HEK293 (cell line): Measurements from ENCODE around the gene THSD7B.

Source experiments
- CTCF ChIA-PET: fragments of 350-600 bp; formaldehyde crosslinking; extraction: SDS; loops from one replicate; lab custom pipeline; 2021; ENCODE audit warnings: antibody characterized with exemption; lab: Yijun Ruan, JAX
- POLR2A ChIA-PET: fragments of 300-600 bp; formaldehyde crosslinking; extraction: SDS; loops from one replicate; lab custom pipeline; 2020; ENCODE audit warnings: antibody characterized with exemption, inconsistent platforms; lab: Yijun Ruan, JAX
- H3K27ac ChIP-seq: fragments of 200-500 bp; sonication (Bioruptor generic); 2 replicates; pipeline ENCODE4 v1.5.1; 2014; ENCODE audit warnings: low read depth, low read length, control low read depth, inconsistent platforms; ENCODE audit errors: extremely low read depth
- H3K36me3 ChIP-seq, 2 experiments: fragments of 200-500 bp in 1 of 2; sonication (Bioruptor generic) in 1 of 2; 1 replicate in 1 of 2; 2 replicates in 1 of 2; pipeline ENCODE4 v1.5.1; 2014 to 2017; ENCODE audit warnings: inconsistent platforms in 2 of 2, low read length in 2 of 2; ENCODE audit not compliant: control insufficient read depth in 2 of 2, insufficient read depth in 1 of 2
- H3K4me1 ChIP-seq: fragments of 200-500 bp; sonication (Bioruptor generic); 2 replicates; pipeline ENCODE4 v1.5.1; 2014; ENCODE audit warnings: mild to moderate bottlenecking, low read length, inconsistent platforms; ENCODE audit not compliant: control insufficient read depth, insufficient read depth
- H3K4me3 ChIP-seq: 2 replicates; pipeline ENCODE4 v1.5.1; 2011; ENCODE audit warnings: low read depth, mild to moderate bottlenecking, control low read depth, low read length, moderate library complexity
- H3K9me3 ChIP-seq: fragments of 200-500 bp; sonication (Bioruptor generic); 2 replicates; pipeline ENCODE4 v1.5.1; 2014; ENCODE audit warnings: low read depth, low read length, inconsistent platforms; ENCODE audit not compliant: control insufficient read depth, insufficient read depth
- KLF7 ChIP-seq: fragments of 450-650 bp; formaldehyde crosslinking; IDR thresholded peaks from 2 replicates; pipeline ENCODE4 v1.5.1; 2016; ENCODE audit warnings: missing biosample characterization, missing genetic modification characterization, borderline replicate concordance
- MZF1 ChIP-seq: fragments of 450-650 bp; formaldehyde crosslinking; IDR thresholded peaks from 2 replicates; pipeline ENCODE4 v1.5.1; 2017; ENCODE audit warnings: missing biosample characterization, missing genetic modification characterization, borderline replicate concordance
- PRDM1 ChIP-seq: fragments of 450-650 bp; formaldehyde crosslinking; IDR thresholded peaks from 2 replicates; pipeline ENCODE4; 2016; ENCODE audit warnings: missing biosample characterization, missing genetic modification characterization
- SP2 ChIP-seq: fragments of 450-650 bp; formaldehyde crosslinking; IDR thresholded peaks from 2 replicates; pipeline ENCODE4 v1.5.1; 2016; ENCODE audit warnings: missing biosample characterization, missing genetic modification characterization
- WT1 ChIP-seq: fragments of 450-650 bp; formaldehyde crosslinking; IDR thresholded peaks from 2 replicates; pipeline ENCODE4 v1.5.1; 2016; ENCODE audit warnings: missing biosample characterization, missing genetic modification characterization
- ZBTB1 ChIP-seq: fragments of 450-650 bp; formaldehyde crosslinking; IDR thresholded peaks from 2 replicates; pipeline ENCODE4 v1.5.1; 2016; ENCODE audit warnings: missing biosample characterization, missing genetic modification characterization
- ZFP69B ChIP-seq: fragments of 450-650 bp; formaldehyde crosslinking; IDR thresholded peaks from 2 replicates; pipeline ENCODE4 v1.5.1; 2016; ENCODE audit warnings: missing biosample characterization, missing genetic modification characterization
- ZNF10 ChIP-seq: fragments of 450-650 bp; formaldehyde crosslinking; IDR thresholded peaks from 2 replicates; pipeline ENCODE4 v1.5.1; 2017; ENCODE audit warnings: missing biosample characterization, missing genetic modification characterization
- ZNF16 ChIP-seq: fragments of 450-650 bp; formaldehyde crosslinking; IDR thresholded peaks from 2 replicates; pipeline ENCODE4 v1.5.1; 2016; ENCODE audit warnings: low read depth, missing biosample characterization, missing genetic modification characterization
- ZNF184 ChIP-seq: fragments of 450-650 bp; IDR thresholded peaks from 2 replicates; pipeline ENCODE4 v1.5.1; 2018; ENCODE audit warnings: missing biosample characterization, mild to moderate bottlenecking, missing genetic modification characterization
- ZNF19 ChIP-seq: fragments of 450-650 bp; formaldehyde crosslinking; IDR thresholded peaks from 2 replicates; pipeline ENCODE4; 2016; ENCODE audit warnings: missing biosample characterization, missing genetic modification characterization, low read depth
- ZNF354C ChIP-seq: fragments of 450-650 bp; formaldehyde crosslinking; IDR thresholded peaks from 2 replicates; pipeline ENCODE4 v1.5.1; 2016; ENCODE audit warnings: missing biosample characterization, missing genetic modification characterization, low read depth, borderline replicate concordance
- ZNF488 ChIP-seq: fragments of 450-650 bp; formaldehyde crosslinking; IDR thresholded peaks from 2 replicates; pipeline ENCODE4 v1.5.1; 2016; ENCODE audit warnings: missing biosample characterization, missing genetic modification characterization
- ZNF513 ChIP-seq: fragments of 450-650 bp; IDR thresholded peaks from 2 replicates; pipeline ENCODE4 v1.5.1; 2018; ENCODE audit warnings: missing biosample characterization, missing genetic modification characterization
- ZNF548 ChIP-seq: fragments of 450-650 bp; formaldehyde crosslinking; IDR thresholded peaks from 2 replicates; pipeline ENCODE4 v1.5.1; 2016; ENCODE audit warnings: missing biosample characterization, missing genetic modification characterization
- ZNF558 ChIP-seq: fragments of 450-650 bp; formaldehyde crosslinking; IDR thresholded peaks from 2 replicates; pipeline ENCODE4 v1.5.1; 2016; ENCODE audit warnings: missing biosample characterization, missing genetic modification characterization
- ZNF571 ChIP-seq: fragments of 450-650 bp; formaldehyde crosslinking; IDR thresholded peaks from 2 replicates; pipeline ENCODE4 v1.5.0; 2017; ENCODE audit warnings: missing biosample characterization, missing genetic modification characterization
- ZNF585B ChIP-seq: fragments of 450-650 bp; formaldehyde crosslinking; IDR thresholded peaks from 2 replicates; pipeline ENCODE4 v1.5.1; 2016; ENCODE audit warnings: missing biosample characterization, missing genetic modification characterization
- ZNF624 ChIP-seq: fragments of 450-650 bp; formaldehyde crosslinking; IDR thresholded peaks from 2 replicates; pipeline ENCODE4 v1.5.1; 2017; ENCODE audit warnings: missing biosample characterization, missing genetic modification characterization
- ZNF658 ChIP-seq: fragments of 450-650 bp; formaldehyde crosslinking; IDR thresholded peaks from 2 replicates; pipeline ENCODE4; 2016; ENCODE audit warnings: missing biosample characterization, missing genetic modification characterization
- ZNF660 ChIP-seq: fragments of 450-650 bp; IDR thresholded peaks from 2 replicates; pipeline ENCODE4 v1.5.1; 2018; ENCODE audit warnings: missing biosample characterization, mild to moderate bottlenecking, missing genetic modification characterization
- TF ChIP-seq, protein P1 (sequence below): fragments of 450-650 bp; formaldehyde crosslinking; IDR thresholded peaks from 2 replicates; pipeline ENCODE4 v1.5.1; 2017; ENCODE audit warnings: missing biosample characterization, missing genetic modification characterization
- TF ChIP-seq, protein P2 (sequence below): fragments of 450-650 bp; formaldehyde crosslinking; optimal IDR thresholded peaks from 2 replicates; pipeline ENCODE3; 2016; ENCODE audit warnings: missing biosample characterization, mild to moderate bottlenecking, missing genetic modification characterization
- TF ChIP-seq, protein P3 (sequence below): fragments of 450-650 bp; formaldehyde crosslinking; IDR thresholded peaks from 2 replicates; pipeline ENCODE4 v1.5.1; 2016; ENCODE audit warnings: missing biosample characterization, missing genetic modification characterization
- TF ChIP-seq, protein P4 (sequence below): fragments of 450-650 bp; formaldehyde crosslinking; IDR thresholded peaks from 2 replicates; pipeline ENCODE4 v1.5.1; 2016; ENCODE audit warnings: missing biosample characterization, missing genetic modification characterization

Gene THSD7B

GRCh38 chr2:136769871-136770270 lies 4.5 kb downstream of the THSD7B start (continued):
- TF ChIP-seq ZNF513 (no peak), WT1 (tag by site-specific recombination) (no peak)

- no peak for TF ChIP-seq SP2
- TF ChIP-seq ZBTB1 (tag by site-specific recombination): no peak
- TF ChIP-seq PRDM1 (tag by site-specific recombination): no peak
- TF ChIP-seq ZNF585B (tag by site-specific recombination): no peak
- no peak for TF ChIP-seq KLF7
- TF ChIP-seq ZNF658 (tag by site-specific recombination): no peak
- TF ChIP-seq, protein P1, sequence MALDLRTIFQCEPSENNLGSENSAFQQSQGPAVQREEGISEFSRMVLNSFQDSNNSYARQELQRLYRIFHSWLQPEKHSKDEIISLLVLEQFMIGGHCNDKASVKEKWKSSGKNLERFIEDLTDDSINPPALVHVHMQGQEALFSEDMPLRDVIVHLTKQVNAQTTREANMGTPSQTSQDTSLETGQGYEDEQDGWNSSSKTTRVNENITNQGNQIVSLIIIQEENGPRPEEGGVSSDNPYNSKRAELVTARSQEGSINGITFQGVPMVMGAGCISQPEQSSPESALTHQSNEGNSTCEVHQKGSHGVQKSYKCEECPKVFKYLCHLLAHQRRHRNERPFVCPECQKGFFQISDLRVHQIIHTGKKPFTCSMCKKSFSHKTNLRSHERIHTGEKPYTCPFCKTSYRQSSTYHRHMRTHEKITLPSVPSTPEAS (tag by site-specific recombination): no peak
- POLR2A ChIA-PET: no interaction called here
- Histone ChIP-seq H3K4me3 (no peak overlapping the region), H3K36me3 (no peaks in the 10 kb centered on the region), H3K9me3 (no peaks in the 10 kb centered on the region), H3K4me1 (no peaks in the 10 kb centered on the region), H3K27ac (no peak overlapping the region)
- CTCF ChIA-PET: no interaction called here
Observed at GRCh38 chr2:136770384-136770783, 5.0 kb downstream of the THSD7B start.

GRCh38 chr2:136777391-136777790 lies 12.0 kb downstream of the THSD7B start:
- H3K4me3 ChIP-seq: no peak overlapping the region
- ChIA-PET POLR2A (no interaction called here), CTCF (no interaction called here)
- H3K4me1 ChIP-seq: no peaks in the 10 kb centered on the region
- H3K9me3 ChIP-seq: no peaks in the 10 kb centered on the region
- no peaks in the 10 kb centered on the region for H3K36me3 ChIP-seq
- no peak overlapping the region for H3K27ac ChIP-seq
- TF ChIP-seq ZNF624: no peak
- TF ChIP-seq SP2: no peak
- TF ChIP-seq ZNF184: no peak
- no peak for TF ChIP-seq ZNF488 (tag by site-specific recombination)
- no peak for TF ChIP-seq ZNF571 (tag by site-specific recombination)
- TF ChIP-seq, protein P2, sequence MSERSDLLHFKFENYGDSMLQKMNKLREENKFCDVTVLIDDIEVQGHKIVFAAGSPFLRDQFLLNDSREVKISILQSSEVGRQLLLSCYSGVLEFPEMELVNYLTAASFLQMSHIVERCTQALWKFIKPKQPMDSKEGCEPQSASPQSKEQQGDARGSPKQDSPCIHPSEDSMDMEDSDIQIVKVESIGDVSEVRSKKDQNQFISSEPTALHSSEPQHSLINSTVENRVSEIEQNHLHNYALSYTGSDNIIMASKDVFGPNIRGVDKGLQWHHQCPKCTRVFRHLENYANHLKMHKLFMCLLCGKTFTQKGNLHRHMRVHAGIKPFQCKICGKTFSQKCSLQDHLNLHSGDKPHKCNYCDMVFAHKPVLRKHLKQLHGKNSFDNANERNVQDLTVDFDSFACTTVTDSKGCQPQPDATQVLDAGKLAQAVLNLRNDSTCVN: no peak
- TF ChIP-seq ZNF548 (tag by site-specific recombination): no peak
- TF ChIP-seq ZNF354C (tag by site-specific recombination): no peak
- no peak for TF ChIP-seq ZNF585B (tag by site-specific recombination)
- no peak for TF ChIP-seq ZNF16

GRCh38 chr2:136783856-136784255 lies 18.5 kb downstream of the THSD7B start:
- ChIA-PET POLR2A (no interaction called here), CTCF (interaction anchor here (0.7 to 1.2 kb wide), 2 partner anchors 9 to 47 kb away, joined by 3 to 6 read pairs; no protein-coding TSS in a partner anchor)
- Histone ChIP-seq H3K4me3 (no peak overlapping the region), H3K9me3 (no peaks in the 10 kb centered on the region), H3K27ac (no peak overlapping the region), H3K4me1 (no peaks in the 10 kb centered on the region), H3K36me3 (no peaks in the 10 kb centered on the region)
- TF ChIP-seq ZNF558 (tag by site-specific recombination) (no peak), ZNF19 (no peak), ZNF10 (no peak), MZF1 (no peak), ZFP69B (tag by site-specific recombination) (no peak), PRDM1 (tag by site-specific recombination) (no peak), ZNF354C (tag by site-specific recombination) (no peak), ZNF660 (tag by site-specific recombination) (no peak)
- TF ChIP-seq, protein P3, sequence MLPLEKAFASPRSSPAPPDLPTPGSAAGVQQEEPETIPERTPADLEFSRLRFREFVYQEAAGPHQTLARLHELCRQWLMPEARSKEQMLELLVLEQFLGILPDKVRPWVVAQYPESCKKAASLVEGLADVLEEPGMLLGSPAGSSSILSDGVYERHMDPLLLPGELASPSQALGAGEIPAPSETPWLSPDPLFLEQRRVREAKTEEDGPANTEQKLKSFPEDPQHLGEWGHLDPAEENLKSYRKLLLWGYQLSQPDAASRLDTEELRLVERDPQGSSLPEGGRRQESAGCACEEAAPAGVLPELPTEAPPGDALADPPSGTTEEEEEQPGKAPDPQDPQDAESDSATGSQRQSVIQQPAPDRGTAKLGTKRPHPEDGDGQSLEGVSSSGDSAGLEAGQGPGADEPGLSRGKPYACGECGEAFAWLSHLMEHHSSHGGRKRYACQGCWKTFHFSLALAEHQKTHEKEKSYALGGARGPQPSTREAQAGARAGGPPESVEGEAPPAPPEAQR (tag by site-specific recombination): no peak
- TF ChIP-seq, protein P4, sequence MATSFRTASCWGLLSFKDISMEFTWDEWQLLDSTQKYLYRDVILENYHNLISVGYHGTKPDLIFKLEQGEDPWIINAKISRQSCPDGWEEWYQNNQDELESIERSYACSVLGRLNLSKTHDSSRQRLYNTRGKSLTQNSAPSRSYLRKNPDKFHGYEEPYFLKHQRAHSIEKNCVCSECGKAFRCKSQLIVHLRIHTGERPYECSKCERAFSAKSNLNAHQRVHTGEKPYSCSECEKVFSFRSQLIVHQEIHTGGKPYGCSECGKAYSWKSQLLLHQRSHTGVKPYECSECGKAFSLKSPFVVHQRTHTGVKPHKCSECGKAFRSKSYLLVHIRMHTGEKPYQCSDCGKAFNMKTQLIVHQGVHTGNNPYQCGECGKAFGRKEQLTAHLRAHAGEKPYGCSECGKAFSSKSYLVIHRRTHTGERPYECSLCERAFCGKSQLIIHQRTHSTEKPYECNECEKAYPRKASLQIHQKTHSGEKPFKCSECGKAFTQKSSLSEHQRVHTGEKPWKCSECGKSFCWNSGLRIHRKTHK (tag by site-specific recombination): no peak
